MM.1S (cell line): Measurements from ENCODE around the gene PRPF19.

ENCODE experiments used
- DNase-seq: peaks from one replicate; pipeline ENCODE4 v3.0.0-alpha.2; 2015
- H2AFZ ChIP-seq: fragments of 300-600 bp; sonication (generic); 2 replicates; pipeline ENCODE4 v1.6.0; 2016; ENCODE audit warnings: antibody characterized with exemption, low read length
- H3F3A ChIP-seq: fragments of 300-600 bp; sonication (generic); 2 replicates; pipeline ENCODE4 v1.6.1; 2016; ENCODE audit warnings: mild to moderate bottlenecking, antibody characterized with exemption, low read length, moderate library complexity, mixed read lengths; ENCODE audit not compliant: insufficient read depth
- H3K27ac ChIP-seq: fragments of 300-600 bp; sonication (generic); 2 replicates; pipeline ENCODE4 v1.5.1; 2016; ENCODE audit warnings: mild to moderate bottlenecking, low read length
- H3K27me3 ChIP-seq: fragments of 300-600 bp; sonication (generic); replicated peaks from 2 replicates; pipeline ENCODE4 v1.6.0; 2016; ENCODE audit warnings: low read length; ENCODE audit not compliant: insufficient read depth
- H3K36me3 ChIP-seq: fragments of 300-600 bp; sonication (generic); replicated peaks from 2 replicates; pipeline ENCODE4 v1.6.1; 2016; ENCODE audit warnings: mild to moderate bottlenecking, low read length, mixed read lengths; ENCODE audit not compliant: insufficient read depth
- H3K4me1 ChIP-seq: fragments of 300-600 bp; sonication (generic); 2 replicates; pipeline ENCODE4 v1.6.1; 2016; ENCODE audit warnings: low read length, mixed read lengths
- H3K4me2 ChIP-seq: fragments of 300-600 bp; sonication (generic); 2 replicates; pipeline ENCODE4 v1.6.0; 2016; ENCODE audit warnings: low read depth, low read length
- H3K4me3 ChIP-seq: fragments of 300-600 bp; sonication (generic); 2 replicates; pipeline ENCODE4 v1.5.1; 2016; ENCODE audit warnings: low read length, mixed read lengths
- H3K79me2 ChIP-seq: fragments of 300-600 bp; sonication (generic); 2 replicates; pipeline ENCODE4 v1.6.1; 2016; ENCODE audit warnings: mixed run types, low read length, mixed read lengths
- H3K9ac ChIP-seq: fragments of 300-600 bp; sonication (generic); 2 replicates; pipeline ENCODE4 v1.6.1; 2016; ENCODE audit warnings: low read length, mixed read lengths
- H3K9me2 ChIP-seq: fragments of 300-600 bp; sonication (generic); replicated peaks from 2 replicates; pipeline ENCODE4 v1.6.1; 2016; ENCODE audit warnings: mild to moderate bottlenecking, low read length, mixed read lengths; ENCODE audit not compliant: insufficient read depth
- H3K9me3 ChIP-seq: fragments of 300-600 bp; sonication (generic); replicated peaks from 2 replicates; pipeline ENCODE4 v1.6.1; 2016; ENCODE audit warnings: mild to moderate bottlenecking, low read length, mixed read lengths; ENCODE audit not compliant: insufficient read depth
- H4K20me1 ChIP-seq: fragments of 300-600 bp; sonication (generic); 2 replicates; pipeline ENCODE4 v1.6.1; 2016; ENCODE audit warnings: mild to moderate bottlenecking, low read length, moderate library complexity, mixed read lengths; ENCODE audit not compliant: insufficient read depth
- CTCF ChIP-seq: fragments of 300-600 bp; sonication (generic); IDR thresholded peaks from 2 replicates; pipeline ENCODE4 v1.5.1; 2016; ENCODE audit warnings: antibody characterized with exemption, low read length, mixed read lengths
- EZH2 ChIP-seq: fragments of 300-600 bp; sonication (generic); optimal IDR thresholded peaks from 2 replicates; pipeline ENCODE3; 2017; ENCODE audit warnings: low read depth, mild to moderate bottlenecking, antibody characterized with exemption, low read length, mixed read lengths
- EZH2phosphoT487 ChIP-seq: fragments of 300-600 bp; sonication (generic); IDR thresholded peaks from 2 replicates; pipeline ENCODE4 v1.6.1; 2018; ENCODE audit warnings: antibody characterized with exemption, low read length

The PRPF19 gene

GRCh38 chr11:60941371-60942119, 35.2 kb upstream of the PRPF19 start:
- Histone ChIP-seq H3K4me2 (no peak overlapping the region), H3K27me3 (peaks cover 7% of the 10 kb centered on the region), H3K4me1 (no peaks in the 10 kb centered on the region), H3F3A (no peaks in the 10 kb centered on the region), H3K4me3 (no peak overlapping the region), H4K20me1 (no peaks in the 10 kb centered on the region), H3K27ac (no peak overlapping the region), H3K9me3 (no peaks in the 10 kb centered on the region), H3K36me3 (no peaks in the 10 kb centered on the region), H3K79me2 (no peaks in the 10 kb centered on the region), H2AFZ (no peak overlapping the region), H3K9ac (no peak overlapping the region), H3K9me2 (no peaks in the 10 kb centered on the region)
- no peak for DNase-seq
- no peak for TF ChIP-seq CTCF
- TF ChIP-seq EZH2, result no peak
- TF ChIP-seq EZH2phosphoT487, result no peak

GRCh38 chr11:60939855-60940254, 33.5 kb upstream of the PRPF19 start:
- Histone ChIP-seq H3K9me2 (no peaks in the 10 kb centered on the region), H3F3A (no peaks in the 10 kb centered on the region), H3K36me3 (no peaks in the 10 kb centered on the region), H3K27ac (no peak overlapping the region), H3K4me2 (no peak overlapping the region), H3K27me3 (peaks cover 24% of the 10 kb centered on the region), H3K4me1 (no peaks in the 10 kb centered on the region), H3K9me3 (no peaks in the 10 kb centered on the region), H3K4me3 (no peak overlapping the region), H3K9ac (no peak overlapping the region), H3K79me2 (no peaks in the 10 kb centered on the region), H4K20me1 (no peaks in the 10 kb centered on the region), H2AFZ (no peak overlapping the region)
- TF ChIP-seq EZH2phosphoT487 (no peak), CTCF (no peak), EZH2 (no peak)
- DNase-seq, result no peak

GRCh38 chr11:60939301-60939700, 32.9 kb upstream of the PRPF19 start:
- Histone ChIP-seq H3K4me2 (no peak overlapping the region), H3K9me3 (no peaks in the 10 kb centered on the region), H3K27me3 (peaks cover 28% of the 10 kb centered on the region), H3K9ac (no peak overlapping the region), H3F3A (no peaks in the 10 kb centered on the region), H3K4me3 (no peak overlapping the region), H3K36me3 (no peaks in the 10 kb centered on the region), H3K4me1 (no peaks in the 10 kb centered on the region), H4K20me1 (no peaks in the 10 kb centered on the region), H3K79me2 (no peaks in the 10 kb centered on the region), H3K27ac (no peak overlapping the region), H2AFZ (no peak overlapping the region), H3K9me2 (no peaks in the 10 kb centered on the region)
- TF ChIP-seq EZH2, result no peak
- TF ChIP-seq CTCF, result no peak
- no peak for TF ChIP-seq EZH2phosphoT487
- no peak for DNase-seq
